ENCODE measurements around the gene OTC.

Gene OTC

GRCh38 chrX:38352362-38352761 is at the start of gene OTC:
OTC (plus strand) TSS chrX:38352604; CDS start chrX:38352697, 93 bp downstream.
- DNase-seq, result no peak

GRCh38 chrX:38304010-38304409 is 48.4 kb upstream of the OTC start:
- no peak for DNase-seq

GRCh38 chrX:38305971-38306370 is 46.4 kb upstream of the OTC start:
- no peak for DNase-seq

GRCh38 chrX:38311743-38312142 is 40.7 kb upstream of the OTC start:
- DNase-seq, result no peak

- no peak for DNase-seq
Observed at GRCh38 chrX:38312436-38312835, 40.0 kb upstream of the OTC start.

- DNase-seq, result no peak
Observed at GRCh38 chrX:38313190-38313589, 39.2 kb upstream of the OTC start.

- no peak for DNase-seq
Observed at GRCh38 chrX:38315186-38315585, 37.2 kb upstream of the OTC start.

GRCh38 chrX:38318196-38318595 is 34.2 kb upstream of the OTC start:
- no peak for DNase-seq

GRCh38 chrX:38318606-38319005 is 33.8 kb upstream of the OTC start:
- DNase-seq, result no peak

- no peak for DNase-seq
Observed at GRCh38 chrX:38320819-38321218, 31.6 kb upstream of the OTC start.

- DNase-seq, result no peak
Observed at GRCh38 chrX:38326086-38326485, 26.3 kb upstream of the OTC start.

- peak; percentile 93 for DNase-seq
Observed at GRCh38 chrX:38327007-38327774, 25.2 kb upstream of the OTC start, which contains the start of gene RPGR. RPGR (minus strand) TSS chrX:38327509; CDS start chrX:38327367, 142 bp downstream.

- DNase-seq, result no peak
Observed at GRCh38 chrX:38327775-38328081, 24.7 kb upstream of the OTC start.

- no peak for DNase-seq
Observed at GRCh38 chrX:38332505-38332904, 19.9 kb upstream of the OTC start.

GRCh38 chrX:38335382-38335781 is 17.0 kb upstream of the OTC start:
- no peak for DNase-seq

- no peak for DNase-seq
Observed at GRCh38 chrX:38336538-38337240, 15.7 kb upstream of the OTC start.

- no peak for DNase-seq
Observed at GRCh38 chrX:38341442-38341841, 11.0 kb upstream of the OTC start.

GRCh38 chrX:38342853-38343778 is 9.3 kb upstream of the OTC start:
- DNase-seq, result no peak

GRCh38 chrX:38346150-38346549 is 6.3 kb upstream of the OTC start:
- no peak for DNase-seq

GRCh38 chrX:38347136-38347535 is 5.3 kb upstream of the OTC start:
- no peak for DNase-seq

- DNase-seq, result no peak
Observed at GRCh38 chrX:38351346-38351745, 1.1 kb upstream of the OTC start.

- DNase-seq, result no peak
Observed at GRCh38 chrX:38356401-38356800, 4.0 kb downstream of the OTC start.

Measured in CD4-positive, alpha-beta T cell treated with Interleukin-21 for 1 hour (primary cell).